Erythroblast (primary cell): ENCODE results near the gene CCDC172.
"Not testable (repeated sequence)": the region's sequence is repeated elsewhere in the genome, so short reads cannot be mapped to it uniquely, and the experiment has no call there.

ENCODE experiments used
- DNase-seq, 2 experiments: peaks; one replicate each; lab custom pipeline; 2025; lab: John Stamatoyannopoulos, UW
- GATA1 ChIP-seq: IDR thresholded peaks from 2 replicates; pipeline ENCODE4 v1.6.1; 2011; ENCODE audit warnings: low read depth, mild to moderate bottlenecking, control low read depth, low read length, moderate library complexity
- POLR2A ChIP-seq: IDR thresholded peaks from 2 replicates; pipeline ENCODE4 v1.6.1; 2011; ENCODE audit warnings: mild to moderate bottlenecking, low read length

The CCDC172 gene

DNA sequence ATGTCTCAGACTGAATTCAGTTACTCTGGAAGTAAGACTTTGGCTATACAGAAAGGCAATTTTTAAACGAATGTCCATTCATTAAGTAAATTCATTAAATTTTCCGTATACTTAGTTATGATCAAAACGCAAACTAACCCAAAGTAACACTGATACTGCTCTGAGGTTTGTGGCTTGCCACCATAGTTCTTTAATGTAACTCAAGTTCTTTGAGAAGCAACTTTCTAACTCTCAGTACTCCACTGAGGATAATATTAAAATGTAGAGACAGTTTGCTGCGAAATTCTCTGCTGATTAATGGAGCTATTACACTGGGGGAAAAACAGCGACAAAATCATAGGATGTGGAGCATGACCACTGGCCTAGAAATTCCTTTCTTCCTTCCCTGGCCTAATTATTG is 58.0 kb downstream of the CCDC172 start:
- no peak for TF ChIP-seq POLR2A
- TF ChIP-seq GATA1, result no peak
- no peak for DNase-seq

DNA sequence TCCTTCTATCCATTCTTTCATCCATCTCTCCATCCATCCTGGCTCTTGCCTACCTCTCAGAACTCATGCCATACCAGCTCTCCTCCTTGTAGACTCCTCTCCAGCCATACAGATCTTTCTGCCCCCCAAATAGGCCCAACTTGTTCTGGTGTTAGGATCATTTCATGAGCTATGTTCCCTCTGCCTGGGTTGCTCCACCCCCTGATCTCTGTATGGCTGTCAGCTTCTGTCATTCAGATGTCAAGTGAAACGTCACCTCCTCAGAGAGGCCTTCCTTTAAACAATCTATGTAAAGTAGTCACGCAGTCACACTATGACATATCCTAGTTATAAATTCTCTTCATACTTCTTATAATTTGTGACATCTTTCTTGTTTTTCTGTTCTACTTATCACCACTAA is 61.1 kb downstream of the CCDC172 start:
- no peak for DNase-seq
- TF ChIP-seq GATA1 (no peak), POLR2A (no peak)

DNA sequence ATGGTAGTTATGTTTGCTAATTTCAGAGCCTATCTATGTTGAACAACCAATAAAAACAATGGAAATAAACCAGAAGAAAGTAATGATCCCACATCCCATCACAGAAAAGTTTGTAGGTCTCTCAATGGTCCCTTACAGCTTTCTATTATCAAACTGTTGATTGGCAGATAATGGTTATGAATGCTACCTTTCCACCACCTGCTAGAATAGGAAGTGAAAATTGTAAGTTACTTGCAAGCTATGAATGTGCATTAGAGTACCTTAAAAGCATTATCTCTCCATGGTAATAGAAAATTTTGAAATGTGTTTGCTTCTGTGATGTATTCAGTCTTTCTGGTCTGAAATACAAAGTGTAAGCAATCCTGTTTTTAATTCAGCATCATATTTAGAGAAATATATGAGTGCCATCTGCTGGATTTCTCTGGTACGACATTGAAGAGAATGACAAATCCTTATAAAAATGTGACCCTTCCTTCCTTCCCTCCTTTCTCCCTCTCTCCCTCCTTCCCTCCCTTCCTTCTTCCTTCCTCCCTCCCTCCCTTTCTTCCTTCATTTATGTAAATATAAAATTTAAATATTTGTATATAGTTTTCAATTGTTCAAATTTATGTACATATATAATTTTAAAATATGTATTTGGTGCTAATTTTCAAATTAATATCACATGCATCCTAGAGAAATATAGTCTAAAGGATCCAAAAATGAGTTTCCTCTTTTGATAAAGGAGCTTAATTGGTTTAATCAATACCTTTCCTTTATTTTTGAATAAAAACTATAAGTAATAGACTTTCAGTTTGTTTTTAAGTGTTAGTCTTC is 62.0 kb downstream of the CCDC172 start:
- peak; percentile 3 to 45 for DNase-seq
- TF ChIP-seq GATA1, result no peak
- TF ChIP-seq POLR2A, result no peak

DNA sequence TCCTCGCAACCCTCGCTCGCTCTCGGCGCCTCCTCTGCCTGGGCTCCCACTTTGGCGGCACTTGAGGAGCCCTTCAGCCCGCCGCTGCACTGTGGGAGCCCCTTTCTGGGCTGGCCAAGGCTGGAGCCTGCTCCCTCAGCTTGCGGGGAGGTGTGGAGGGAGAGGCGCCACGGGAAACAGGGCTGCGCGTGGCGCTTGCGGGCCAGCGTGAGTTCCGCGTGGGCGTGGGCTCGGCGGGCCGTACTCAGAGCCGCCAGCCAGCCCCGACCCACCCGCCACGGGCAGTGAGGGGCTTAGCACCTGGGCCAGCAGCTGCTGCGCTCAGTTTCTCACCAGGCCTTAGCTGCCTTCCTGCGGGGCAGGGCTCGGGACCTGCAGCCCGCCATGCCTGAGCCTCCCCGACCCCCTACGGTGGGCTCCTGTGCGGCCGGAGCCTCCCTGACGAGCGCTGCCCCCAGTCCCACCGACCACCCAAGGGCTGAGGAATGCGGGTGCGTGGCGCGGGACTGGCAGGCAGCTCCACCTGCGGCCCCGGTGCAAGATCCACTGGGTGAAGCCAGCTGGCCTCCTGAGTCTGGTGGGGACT is 69.1 kb downstream of the CCDC172 start:
- DNase-seq, result not testable (repeated sequence)

DNA sequence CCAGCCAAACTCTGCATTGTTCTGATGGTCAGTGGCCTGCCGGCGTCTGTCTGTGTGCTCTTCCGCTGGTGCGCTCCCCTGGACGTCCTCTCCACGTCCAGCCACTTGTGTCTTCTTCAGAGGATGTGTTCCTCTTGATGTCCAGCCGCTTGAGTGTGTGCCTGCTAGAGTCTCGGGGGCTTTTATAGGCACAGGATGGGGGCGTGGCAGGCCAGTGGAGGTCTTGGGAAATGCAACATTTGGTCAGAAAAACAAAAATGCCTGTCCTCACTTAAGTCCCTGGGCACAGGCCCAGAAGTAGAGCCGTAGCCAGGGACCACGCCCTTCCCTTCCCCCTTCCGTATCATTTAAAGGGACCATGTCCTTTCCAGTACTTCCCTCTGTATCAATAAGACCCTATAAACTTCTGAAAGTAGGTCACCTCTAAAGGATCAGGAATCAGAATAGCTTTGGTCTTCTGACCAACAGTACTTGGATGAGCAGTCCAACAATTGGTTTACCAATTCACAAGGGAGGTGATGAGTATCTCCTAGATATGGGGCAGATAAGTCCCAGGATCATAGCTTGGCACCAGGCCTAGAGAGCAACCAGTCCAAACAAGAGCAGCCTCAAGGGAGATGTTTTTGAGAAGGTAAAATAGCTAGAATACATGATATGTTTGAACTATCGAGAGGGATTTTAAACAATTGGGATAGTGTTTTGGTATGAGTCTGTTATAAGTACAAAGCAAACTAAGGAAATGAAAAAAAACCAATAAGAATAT is 71.2 kb downstream of the CCDC172 start:
- DNase-seq, result no peak
- TF ChIP-seq POLR2A (no peak), GATA1 (no peak)

DNA sequence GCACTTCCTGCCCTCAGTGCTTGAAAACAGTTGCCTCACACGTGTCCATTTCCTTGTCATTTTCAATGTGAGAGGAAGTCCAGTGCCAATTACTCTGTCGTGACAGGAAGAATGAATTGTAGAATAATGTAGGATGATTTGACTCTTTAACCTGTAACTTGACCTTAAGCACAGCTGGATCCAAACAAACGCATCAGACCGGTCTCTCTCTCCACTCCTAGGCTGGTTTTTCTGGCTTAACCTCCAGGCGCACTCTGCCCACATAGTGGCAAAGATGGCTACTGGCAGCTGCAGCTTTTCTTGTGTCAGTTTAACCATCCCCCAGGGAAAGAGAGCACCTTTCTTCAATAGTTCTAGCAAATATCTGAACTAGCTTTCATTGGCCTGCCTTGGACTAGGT is 74.0 kb downstream of the CCDC172 start:
- no peak for TF ChIP-seq POLR2A
- no peak for TF ChIP-seq GATA1
- no peak for DNase-seq

DNA sequence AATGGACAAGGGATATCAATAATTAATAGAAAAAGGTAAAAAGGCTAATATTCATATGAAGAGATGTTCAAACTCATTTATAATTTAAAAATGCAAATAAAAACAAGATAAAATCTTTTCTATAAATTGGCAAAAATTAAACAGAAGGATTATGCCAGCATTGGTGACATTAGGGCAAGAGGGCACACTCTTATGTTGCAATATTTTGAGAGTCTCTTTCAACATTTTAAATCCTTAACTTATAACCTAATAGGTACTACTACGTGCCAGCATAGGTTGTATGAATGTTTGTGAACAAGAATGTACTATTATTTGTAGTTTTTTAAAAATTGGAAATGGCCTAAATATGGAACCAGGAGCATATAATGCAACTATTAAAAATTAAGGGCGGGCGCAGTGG is 78.6 kb downstream of the CCDC172 start:
- DNase-seq, result no peak
- TF ChIP-seq POLR2A, result no peak

DNA sequence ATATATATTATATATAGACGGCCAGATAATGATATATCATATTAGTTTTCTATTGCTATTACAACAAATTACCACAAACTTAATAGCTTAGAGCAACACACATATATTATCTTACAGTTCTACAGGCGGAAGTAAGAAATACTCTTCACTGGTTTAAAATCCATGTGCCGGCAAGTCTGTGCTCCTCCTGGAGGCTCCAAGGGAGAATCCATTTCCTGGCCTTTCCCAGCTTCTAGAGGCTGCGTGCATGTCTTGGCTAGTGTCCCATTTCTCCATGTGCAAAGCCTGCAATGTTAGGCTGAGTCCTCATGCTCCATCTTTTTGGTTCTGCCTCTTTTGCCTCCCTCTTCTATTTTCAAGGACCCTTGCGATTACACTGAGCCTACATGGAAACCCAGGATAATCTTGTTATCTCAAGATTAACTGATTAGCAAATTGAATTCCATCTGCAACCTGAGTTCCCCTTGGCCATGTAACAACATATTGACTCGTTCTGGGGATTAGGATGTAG is 79.5 kb downstream of the CCDC172 start:
- TF ChIP-seq POLR2A (no peak), GATA1 (no peak)
- no peak for DNase-seq

DNA sequence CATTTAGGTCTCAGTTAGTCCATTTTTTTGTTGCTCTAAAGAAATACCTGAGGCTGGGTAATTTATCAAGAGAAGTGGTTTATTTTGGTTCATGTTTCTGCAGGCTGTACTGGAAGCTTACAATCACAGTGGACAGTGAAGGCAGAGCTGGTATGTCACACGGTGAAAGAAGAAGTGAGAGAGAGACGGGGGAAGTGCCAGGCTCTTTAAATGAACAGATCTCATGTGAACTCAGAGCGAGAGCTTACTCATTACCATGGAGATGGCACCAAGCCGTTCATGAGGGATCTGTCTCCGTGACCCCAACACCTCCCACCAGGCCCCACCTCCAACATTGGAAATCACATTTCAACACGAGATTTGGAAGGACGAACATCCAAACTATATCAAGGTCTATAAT is 84.5 kb downstream of the CCDC172 start:
- DNase-seq, result no peak

DNA sequence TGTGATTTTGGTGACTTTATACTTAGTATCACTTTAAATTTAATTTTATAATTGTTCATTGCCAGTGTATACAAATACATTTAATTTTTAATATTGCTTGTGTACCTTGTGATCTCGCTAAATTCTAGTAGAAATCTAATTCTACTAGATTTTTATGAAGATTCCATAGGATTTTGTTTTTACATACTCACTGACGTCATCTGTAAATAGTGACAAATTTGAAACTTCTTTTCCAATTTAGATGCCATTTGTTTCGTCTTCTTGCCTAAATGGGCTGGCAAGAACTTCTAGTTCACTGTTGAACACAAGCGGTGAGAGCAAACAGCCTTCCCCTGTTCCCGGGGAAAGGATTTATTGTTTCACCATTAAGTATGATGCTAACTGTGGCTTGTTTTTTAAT is 86.1 kb downstream of the CCDC172 start:
- TF ChIP-seq GATA1 (no peak), POLR2A (no peak)
- no peak for DNase-seq

More for the DNA sequence above, 84.5 kb downstream of the CCDC172 start:
- TF ChIP-seq GATA1, result no peak
- no peak for TF ChIP-seq POLR2A

DNA sequence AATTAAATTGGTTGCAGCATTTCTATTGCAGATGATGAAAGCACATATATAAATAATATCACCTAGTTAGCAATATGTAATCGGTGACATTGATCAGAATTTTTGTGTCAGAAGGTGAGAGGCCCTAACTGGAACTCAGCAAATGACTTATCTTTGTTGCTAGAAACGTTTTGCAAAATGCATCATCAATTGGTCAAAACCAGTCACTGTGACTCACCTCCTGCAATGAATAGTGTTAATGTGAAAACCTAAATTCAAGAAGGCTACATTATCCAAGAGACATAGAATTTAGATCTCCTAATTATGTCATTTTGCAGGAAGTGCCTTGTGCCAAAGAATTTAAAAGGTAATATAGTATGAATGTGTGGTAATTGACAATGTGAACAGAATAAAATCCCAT is 93.6 kb downstream of the CCDC172 start:
- TF ChIP-seq GATA1, result no peak
- no peak for TF ChIP-seq POLR2A
- DNase-seq, result no peak

DNA sequence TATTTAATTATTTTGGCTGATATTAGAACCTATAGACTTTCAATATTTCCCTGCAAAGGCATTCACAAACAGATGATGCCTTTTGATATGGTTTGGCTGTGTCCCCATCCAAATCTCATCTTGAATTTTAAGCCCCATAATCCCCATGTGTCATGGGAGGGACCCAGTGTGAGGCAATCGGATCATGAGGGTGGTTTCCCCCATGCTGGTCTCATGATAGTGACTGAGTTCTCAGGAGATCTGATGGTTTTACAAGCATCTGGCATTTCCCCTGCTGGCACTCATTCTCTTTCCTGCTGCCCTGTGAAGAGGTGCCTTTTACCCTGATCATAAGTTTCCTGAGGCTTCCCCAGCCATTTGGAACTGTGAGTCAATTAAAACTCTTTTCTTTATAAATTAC is 94.1 kb downstream of the CCDC172 start:
- DNase-seq, result no peak
- TF ChIP-seq POLR2A (no peak), GATA1 (no peak)

DNA sequence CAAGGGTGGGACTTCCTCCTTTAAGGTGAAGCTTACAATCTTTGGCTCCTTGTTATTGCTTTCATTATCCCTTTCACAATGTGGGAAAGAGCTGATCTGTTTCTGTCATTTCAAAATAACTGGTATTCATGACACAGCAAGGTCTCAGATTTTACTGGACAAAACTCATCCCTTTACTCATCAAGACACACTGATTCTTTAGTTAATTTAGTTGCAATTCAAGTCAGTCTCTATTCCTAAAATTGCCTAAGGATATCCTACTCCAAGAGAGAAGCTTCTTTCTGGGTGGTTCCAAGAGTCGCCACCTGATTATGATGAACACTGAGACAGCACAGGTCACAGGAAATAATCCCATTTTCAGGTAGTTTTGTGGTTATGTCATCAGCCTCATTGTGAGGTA is 97.6 kb downstream of the CCDC172 start:
- no peak for DNase-seq

DNA sequence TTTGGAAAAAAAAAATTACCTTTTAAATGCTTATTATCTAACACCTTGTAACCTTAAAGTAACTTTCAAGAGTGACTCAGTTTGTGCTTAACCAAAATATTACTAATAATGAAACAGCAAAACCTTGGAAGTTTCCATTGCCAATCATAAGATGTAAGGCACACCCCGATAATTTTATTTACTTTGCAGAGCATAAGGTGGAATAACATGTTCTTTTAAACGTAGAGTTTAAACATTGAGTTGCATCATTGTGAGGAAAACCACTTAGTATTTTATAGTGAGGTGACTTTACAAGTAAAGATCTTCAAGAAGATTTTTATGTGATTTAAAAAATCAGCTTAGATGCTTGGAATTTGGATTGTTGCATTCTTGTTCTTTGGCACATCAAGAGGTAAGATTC is 103.4 kb downstream of the CCDC172 start, which contains the start of gene PNLIPRP3:
PNLIPRP3 (plus strand) TSS at position 177 of the 400 bp plus-strand sequence; CDS start at position 343, 166 bp downstream.
- TF ChIP-seq POLR2A (no peak), GATA1 (no peak)
- DNase-seq, result no peak

More for the DNA sequence above, 97.6 kb downstream of the CCDC172 start:
- TF ChIP-seq POLR2A (no peak), GATA1 (no peak)
